Ishikawa (cell line): ENCODE measurements around the gene SMARCE1.

ENCODE experiments used
- CEBPB ChIP-seq: IDR thresholded peaks from 2 replicates; pipeline ENCODE4 v1.6.1; 2012
- RAD21 ChIP-seq: IDR thresholded peaks from 2 replicates; pipeline ENCODE4 v1.6.1; 2012; ENCODE audit warnings: low read depth

DNA sequence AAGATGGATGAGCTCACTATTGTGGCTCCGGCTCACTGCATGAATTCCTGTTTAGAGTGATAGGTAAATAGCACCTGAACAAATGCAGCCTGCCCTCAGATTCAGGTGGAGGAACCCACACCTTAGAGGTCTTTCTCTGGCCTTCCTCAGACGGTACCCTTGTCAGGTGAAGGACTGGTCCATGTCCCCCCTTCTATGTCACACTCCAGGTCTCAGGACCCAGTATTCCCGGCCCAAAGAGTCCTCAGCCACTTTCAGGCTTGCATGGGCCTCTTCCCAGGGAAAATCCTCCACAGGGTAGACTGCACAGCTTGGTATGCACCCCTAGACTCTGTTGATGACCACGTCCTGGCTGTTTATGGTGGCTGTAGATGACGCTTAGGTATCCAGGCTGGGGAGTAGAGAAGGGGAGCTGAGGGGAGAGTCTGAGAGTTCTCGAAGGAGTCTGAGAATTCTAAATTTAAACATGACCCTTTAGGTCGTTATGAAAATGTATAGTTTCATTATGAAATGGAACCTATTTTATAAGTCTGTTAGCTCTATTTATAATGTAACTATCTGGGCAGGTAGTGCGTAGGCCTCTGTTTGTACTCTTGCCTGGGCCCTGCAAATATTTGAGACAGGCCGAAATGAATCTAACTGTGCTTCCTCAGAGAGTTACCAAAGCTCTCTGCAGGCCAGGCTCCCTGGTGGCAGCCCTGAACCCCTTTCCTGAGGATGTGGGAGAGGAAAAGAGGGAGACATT is 49.9 kb downstream of the SMARCE1 start:
- TF ChIP-seq CEBPB (no peak), RAD21 (no peak)
